Cardiac muscle cell (in vitro differentiated cells and primary cell): ENCODE data around the gene RNPC3. TPM values are rescaled to one million over a fixed set of nuclear protein-coding genes. Genes with fewer than 3 reads are reported as not detected.
"Not testable (repeated sequence)": the region's sequence is repeated elsewhere in the genome, so short reads cannot be mapped to it uniquely, and the experiment has no call there.

Source experiments
- DNase-seq, 2 donors: peaks; one replicate each; pipeline versions ENCODE4 v3.0.0 to v3.0.0-alpha.2; 2010 to 2017; ENCODE audit warnings: low read depth in 1 of 2, low spot score in 1 of 2
- H3K27ac ChIP-seq: fragments of 200-600 bp; sonication (generic); 2 replicates; pipeline ENCODE4 v1.5.1; 2016
- H3K27me3 ChIP-seq: fragments of 200-600 bp; sonication (generic); 2 replicates; pipeline ENCODE4 v1.6.0; 2016; ENCODE audit warnings: control low read depth
- H3K36me3 ChIP-seq: fragments of 200-600 bp; sonication (generic); 2 replicates; pipeline ENCODE4 v1.5.1; 2016; ENCODE audit warnings: control low read depth
- H3K4me1 ChIP-seq: fragments of 200-600 bp; sonication (generic); 2 replicates; pipeline ENCODE4 v1.8.1; 2017; ENCODE audit warnings: low read depth, mild to moderate bottlenecking, mixed run types
- H3K4me3 ChIP-seq: fragments of 200-600 bp; sonication (generic); 2 replicates; pipeline ENCODE4 v1.5.1; 2016; ENCODE audit warnings: mild to moderate bottlenecking
- H3K9me3 ChIP-seq: fragments of 200-600 bp; sonication (generic); 2 replicates; pipeline ENCODE4 v1.5.1; 2017; ENCODE audit warnings: low read depth, mild to moderate bottlenecking, control low read depth
- polyA plus RNA-seq: library from polyadenylated mRNA; unstranded; fragments of >200 nt; fragmentation: Nextera tagmentation; extraction: Ambion mirVana; gene quantifications from 2 replicates; pipeline ENCODE4 v1.2.1, GENCODE V29; 2016
- total RNA-seq: library from RNA; depleted of rRNA; stranded (reverse); fragments of >200 nt; gene quantifications from 2 replicates; pipeline ENCODE4 v1.2.3, GENCODE V29; 2016
- TF ChIP-seq, protein P1 (sequence below): IDR thresholded peaks from 2 replicates; pipeline ENCODE4 v1.5.1; 2012; ENCODE audit warnings: low read depth, mild to moderate bottlenecking, low read length

The RNPC3 gene
- total and polyA plus RNA-seq, 2 experiments from 2014 or later = 69.6 to 84.1 TPM

DNA sequence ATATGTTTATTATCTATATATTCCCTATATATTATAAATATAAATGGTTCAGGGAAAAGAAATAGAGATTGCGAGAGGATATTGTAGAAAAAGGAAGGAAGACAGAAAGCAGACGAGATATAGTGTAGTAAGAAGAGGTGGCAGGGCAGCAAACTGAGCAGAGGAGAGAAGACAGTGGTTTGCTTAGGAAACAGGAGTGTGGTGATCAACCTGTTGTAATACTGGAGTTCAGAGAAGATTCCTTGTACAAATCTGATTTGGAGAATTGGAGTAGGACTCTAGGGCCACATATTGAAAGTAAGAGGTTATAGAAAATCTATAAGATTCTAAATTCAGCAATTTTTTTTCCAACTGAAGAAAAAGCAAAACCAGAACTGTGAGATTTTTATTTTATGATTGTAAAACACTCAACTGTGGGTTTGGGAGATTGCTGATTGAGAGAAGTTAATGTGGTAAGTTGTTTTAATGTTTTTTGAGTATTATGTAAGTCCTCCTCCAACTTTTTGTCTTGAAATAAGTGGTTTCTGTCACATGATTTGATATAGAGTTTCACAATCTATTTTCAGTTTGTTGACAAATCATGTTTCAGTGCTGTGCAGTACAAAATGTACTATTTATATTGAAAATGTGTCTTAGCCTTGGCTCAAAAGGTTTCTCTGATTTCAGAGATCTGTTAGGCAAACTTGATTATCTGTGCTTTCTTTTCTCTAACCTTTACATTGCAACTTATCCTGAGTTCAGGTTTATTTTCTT is 36.3 kb downstream of the RNPC3 start:
- Histone ChIP-seq H3K27me3 (no peaks in the 10 kb centered on the region), H3K36me3 (no peaks in the 10 kb centered on the region), H3K27ac (no peak overlapping the region), H3K4me3 (no peak overlapping the region), H3K4me1 (no peaks in the 10 kb centered on the region), H3K9me3 (no peaks in the 10 kb centered on the region)
- TF ChIP-seq, protein P1, sequence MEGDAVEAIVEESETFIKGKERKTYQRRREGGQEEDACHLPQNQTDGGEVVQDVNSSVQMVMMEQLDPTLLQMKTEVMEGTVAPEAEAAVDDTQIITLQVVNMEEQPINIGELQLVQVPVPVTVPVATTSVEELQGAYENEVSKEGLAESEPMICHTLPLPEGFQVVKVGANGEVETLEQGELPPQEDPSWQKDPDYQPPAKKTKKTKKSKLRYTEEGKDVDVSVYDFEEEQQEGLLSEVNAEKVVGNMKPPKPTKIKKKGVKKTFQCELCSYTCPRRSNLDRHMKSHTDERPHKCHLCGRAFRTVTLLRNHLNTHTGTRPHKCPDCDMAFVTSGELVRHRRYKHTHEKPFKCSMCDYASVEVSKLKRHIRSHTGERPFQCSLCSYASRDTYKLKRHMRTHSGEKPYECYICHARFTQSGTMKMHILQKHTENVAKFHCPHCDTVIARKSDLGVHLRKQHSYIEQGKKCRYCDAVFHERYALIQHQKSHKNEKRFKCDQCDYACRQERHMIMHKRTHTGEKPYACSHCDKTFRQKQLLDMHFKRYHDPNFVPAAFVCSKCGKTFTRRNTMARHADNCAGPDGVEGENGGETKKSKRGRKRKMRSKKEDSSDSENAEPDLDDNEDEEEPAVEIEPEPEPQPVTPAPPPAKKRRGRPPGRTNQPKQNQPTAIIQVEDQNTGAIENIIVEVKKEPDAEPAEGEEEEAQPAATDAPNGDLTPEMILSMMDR = no peak
- peak in 1 of 2 donors; percentile 56 for DNase-seq

DNA sequence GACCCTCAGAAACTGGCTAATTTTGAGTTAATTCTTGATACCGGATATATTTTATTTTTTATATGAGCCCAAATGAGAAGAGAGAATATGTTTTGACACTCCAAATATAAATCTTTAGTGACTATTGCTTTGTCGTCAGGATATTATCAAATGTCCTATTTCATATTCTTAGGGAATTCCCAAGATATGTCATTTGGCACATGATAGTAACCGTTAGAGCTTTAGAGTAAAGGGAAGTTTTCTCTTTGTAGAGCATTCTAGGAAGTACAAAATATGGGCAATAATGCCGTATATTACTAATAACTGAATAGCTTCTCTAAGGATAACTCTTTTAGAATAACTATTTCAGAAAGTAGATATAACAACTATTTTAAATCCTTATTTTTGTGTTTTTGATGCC is 37.6 kb downstream of the RNPC3 start:
- H3K27me3 ChIP-seq = no peaks in the 10 kb centered on the region
- DNase-seq = no peak
- H3K36me3 ChIP-seq = no peaks in the 10 kb centered on the region
- no peak overlapping the region for H3K4me3 ChIP-seq
- no peak overlapping the region for H3K27ac ChIP-seq
- H3K4me1 ChIP-seq = no peaks in the 10 kb centered on the region
- no peaks in the 10 kb centered on the region for H3K9me3 ChIP-seq
- TF ChIP-seq, protein P1 = no peak

DNA sequence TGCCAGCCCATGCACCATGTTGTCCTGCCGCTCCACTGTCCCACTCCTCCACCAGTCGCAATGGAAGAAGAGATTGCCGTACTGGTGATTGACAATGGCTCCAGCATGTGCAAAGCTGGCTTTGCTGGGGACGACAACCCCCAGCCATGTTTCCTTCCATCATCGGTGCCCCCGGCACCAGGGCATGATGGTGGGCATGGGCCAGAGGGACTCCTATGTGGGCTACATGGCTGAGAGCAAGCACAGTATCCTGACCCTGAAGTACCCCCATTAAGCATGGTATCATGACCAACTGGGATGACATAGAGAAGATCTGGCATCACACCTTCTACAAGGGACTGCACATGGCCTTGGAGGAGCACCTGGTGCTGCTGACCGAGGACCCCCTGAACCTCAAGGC is 44.0 kb downstream of the RNPC3 start:
- Histone ChIP-seq H3K4me1 (no peaks in the 10 kb centered on the region), H3K9me3 (no peaks in the 10 kb centered on the region), H3K36me3 (no peaks in the 10 kb centered on the region), H3K27ac (no peak overlapping the region), H3K4me3 (no peak overlapping the region), H3K27me3 (no peaks in the 10 kb centered on the region)
- TF ChIP-seq, protein P1 = no peak
- no peak for DNase-seq

GRCh38 chr1:103571289-103571688 is 45.8 kb downstream of the RNPC3 start, which contains the start of gene AMY2B:
Gene AMY2B (plus strand): TSS chr1:103571589. CDS start chr1:103571603, 14 bp downstream.
- DNase-seq, H3K36me3 ChIP-seq, H3K27me3 ChIP-seq, H3K4me1 ChIP-seq, H3K4me3 ChIP-seq, H3K9me3 ChIP-seq, H3K27ac ChIP-seq: not testable (repeated sequence)

DNA sequence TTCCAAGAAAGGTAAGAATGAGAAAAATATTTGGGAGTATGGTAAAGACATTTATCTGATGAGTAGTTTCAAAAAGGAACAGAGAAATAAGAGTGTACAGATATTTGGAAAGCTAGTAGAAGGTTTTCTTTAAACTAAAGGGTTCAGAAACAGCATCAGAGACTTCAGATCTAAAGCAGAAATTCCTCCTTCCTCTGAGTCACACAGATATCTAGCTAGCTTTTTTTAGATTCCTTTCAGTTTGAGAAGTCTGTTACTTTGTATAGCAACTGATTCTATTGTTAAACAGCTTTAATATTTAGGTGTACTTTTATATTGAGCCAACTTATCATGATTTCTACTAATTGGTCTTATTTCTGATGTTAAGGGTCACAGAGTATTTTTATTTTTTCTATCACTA is 50.6 kb downstream of the RNPC3 start:
- Histone ChIP-seq H3K27me3 (no peaks in the 10 kb centered on the region), H3K27ac (no peak overlapping the region), H3K36me3 (no peaks in the 10 kb centered on the region), H3K4me3 (no peak overlapping the region), H3K9me3 (no peaks in the 10 kb centered on the region), H3K4me1 (no peaks in the 10 kb centered on the region)
- DNase-seq = no peak
- TF ChIP-seq, protein P1 = no peak

GRCh38 chr1:103576784-103577183 is 51.3 kb downstream of the RNPC3 start:
- not testable (repeated sequence) for H3K27ac ChIP-seq, H3K27me3 ChIP-seq, H3K4me3 ChIP-seq, H3K9me3 ChIP-seq, H3K36me3 ChIP-seq, DNase-seq, H3K4me1 ChIP-seq
